Measurements from ENCODE around the gene ACTN3.
"Not testable (repeated sequence)": the region's sequence is repeated elsewhere in the genome, so short reads cannot be mapped to it uniquely, and the experiment has no call there.

Gene ACTN3

GRCh38 chr11:66603072-66603471 is 56.4 kb downstream of the ACTN3 start:
- no peak for DNase-seq

DNA sequence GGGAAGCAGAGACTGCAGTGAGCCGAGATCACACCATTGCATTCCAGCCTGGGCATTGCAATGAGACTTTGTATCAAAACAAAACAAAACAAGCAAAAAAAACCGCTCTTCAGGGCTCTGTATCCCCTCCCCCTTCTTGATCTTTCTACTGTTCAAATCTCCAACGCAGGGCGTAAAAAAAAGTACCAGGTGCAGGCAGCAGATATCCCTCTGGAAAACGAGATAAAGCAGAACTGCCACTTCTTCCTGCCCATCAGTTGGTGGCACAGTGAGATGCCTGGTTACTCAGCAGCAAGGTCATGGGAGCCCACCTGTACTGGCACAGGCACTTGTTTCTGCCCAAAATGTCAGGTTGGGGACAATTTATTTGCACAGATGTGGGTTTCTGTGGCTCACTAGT is 57.5 kb downstream of the ACTN3 start:
- no peak for DNase-seq

- not testable (repeated sequence) for DNase-seq
These were observed 59.9 kb downstream of the ACTN3 start for GRCh38 chr11:66606608-66607007.

DNA sequence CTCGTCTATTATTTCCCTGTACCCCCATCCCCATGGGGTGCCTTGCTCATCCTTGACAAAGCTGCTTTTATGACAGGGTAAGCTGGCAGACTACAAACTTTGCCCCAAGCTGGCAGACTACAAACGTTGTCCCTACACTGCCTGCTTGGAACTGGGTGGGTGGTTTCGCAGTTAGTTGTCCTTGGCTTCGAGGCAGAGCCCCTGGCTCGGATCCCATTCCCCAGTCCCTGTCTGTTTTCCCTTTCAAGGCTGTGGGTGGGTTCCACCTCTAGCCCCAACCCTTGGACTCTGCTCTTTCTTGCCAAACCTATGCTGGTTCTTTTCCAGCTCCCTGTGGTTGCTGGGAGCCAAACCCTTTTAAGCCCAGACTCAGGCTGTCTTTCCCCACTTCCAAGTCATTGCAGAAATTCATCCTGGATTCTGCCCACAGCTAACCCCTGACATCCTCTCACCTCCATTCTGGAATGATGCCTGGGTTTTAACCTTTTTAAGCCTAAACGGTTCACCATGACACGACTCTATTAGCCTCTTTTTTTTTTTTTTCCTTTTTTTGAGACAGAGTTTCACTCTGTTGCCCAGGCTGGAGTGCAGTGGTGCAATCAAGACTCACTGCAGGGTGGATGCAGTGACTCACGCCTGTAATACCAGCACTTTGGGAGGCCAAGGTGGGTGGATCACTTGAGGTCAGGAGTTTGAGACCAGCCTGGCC is 60.6 kb downstream of the ACTN3 start:
- no peak for DNase-seq

DNA sequence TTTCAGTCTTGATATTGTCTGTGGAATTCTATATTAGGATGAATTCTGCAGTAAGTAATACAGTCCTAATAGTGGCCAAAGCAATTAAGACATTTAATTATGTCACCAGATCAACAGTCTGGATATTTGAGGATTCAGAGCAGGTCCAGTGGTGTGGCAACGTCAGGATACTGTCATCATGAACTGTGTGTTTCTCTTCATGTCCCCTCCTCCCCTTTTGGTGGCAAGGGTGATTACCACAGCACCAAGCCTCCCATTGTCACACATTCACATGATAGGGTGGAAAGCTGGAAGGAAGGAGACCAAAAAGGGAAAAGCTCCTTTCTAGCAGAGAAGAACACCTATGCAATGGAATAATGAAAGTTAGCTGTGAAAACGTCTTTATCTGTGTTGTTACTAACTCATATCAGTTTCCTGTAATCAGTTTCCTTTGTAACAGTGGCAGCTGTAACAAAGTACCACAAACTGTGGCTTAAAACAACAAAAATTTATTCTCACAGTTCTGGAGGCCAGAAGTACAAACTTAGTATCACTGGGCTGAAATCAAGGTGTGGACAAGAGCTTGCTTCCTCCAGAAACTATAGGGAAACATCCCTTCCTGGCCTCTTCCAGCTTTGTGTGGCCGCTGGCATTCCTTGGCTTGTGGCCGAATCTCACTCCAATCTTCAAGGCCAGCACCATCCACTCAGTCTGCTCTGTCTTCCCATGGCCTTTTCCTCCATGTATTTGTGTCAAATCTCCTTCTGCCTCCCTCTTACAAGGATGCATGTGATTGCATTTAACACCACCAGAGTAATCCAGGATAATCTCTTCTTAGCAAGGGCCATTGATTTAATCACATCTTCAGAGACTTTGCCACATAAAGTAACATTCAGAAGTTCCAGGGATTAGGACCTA is 63.3 kb downstream of the ACTN3 start:
- DNase-seq, result no peak

GRCh38 chr11:66612458-66612857 is 65.8 kb downstream of the ACTN3 start:
- no peak for DNase-seq
